Stimulated activated CD8-positive, alpha-beta memory T cell treated with anti-CD3 and anti-CD28 coated beads, Interleukin-12 subunit alpha, Interleukin-12 subunit beta, amount 100 ng/mL, for 1 hour (primary cell): ENCODE measurements around the gene GARIN5B.

Source experiments
- DNase-seq: peaks from one replicate; pipeline ENCODE4 v3.0.0-alpha.2; 2020; ENCODE audit warnings: low read depth

The GARIN5B gene

DNA sequence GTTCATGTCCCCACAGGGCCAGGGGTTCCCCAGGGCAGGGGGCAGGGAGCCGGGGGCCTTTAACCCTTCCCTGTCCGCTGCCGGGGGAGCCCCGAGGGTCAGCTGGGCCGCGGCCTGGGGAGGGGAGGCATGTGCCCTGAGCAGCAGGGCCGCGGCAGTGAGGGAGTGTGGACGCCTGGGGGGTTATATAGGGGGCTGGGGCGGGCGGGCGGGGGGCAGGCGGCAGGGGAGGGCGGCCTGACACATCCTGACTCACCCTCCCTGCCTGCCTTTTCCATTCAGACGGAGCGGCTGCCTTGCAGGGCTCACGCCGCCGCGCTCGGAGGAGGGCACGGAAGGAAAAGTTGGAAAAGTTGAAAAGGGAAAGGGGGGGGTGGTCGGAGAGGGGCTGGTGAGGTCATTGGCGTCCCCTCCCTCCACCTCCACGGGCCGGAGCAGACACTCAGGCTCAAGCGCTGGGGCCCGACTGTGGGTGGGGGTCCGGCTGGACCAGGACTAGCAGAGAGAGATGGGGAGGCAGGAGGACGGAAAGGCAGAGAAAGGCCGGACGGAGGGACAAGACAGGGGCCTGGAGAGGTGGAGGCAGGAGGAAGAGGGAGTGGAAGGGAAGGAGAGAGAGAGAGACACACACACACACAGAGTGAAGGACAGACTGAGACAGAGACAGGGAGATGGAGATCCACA lies 7.4 kb upstream of the GARIN5B start, which contains the start of gene IL11:
IL11 (minus strand) TSS at position 159 of the 684 bp plus-strand sequence; CDS start at position 6, 153 bp downstream.
- DNase-seq, result no peak

- DNase-seq, result no peak
Measured at GRCh38 chr19:55369653-55370304, 6.7 kb upstream of the GARIN5B start.

GRCh38 chr19:55368701-55369563 lies 5.9 kb upstream of the GARIN5B start:
- DNase-seq, result no peak

DNA sequence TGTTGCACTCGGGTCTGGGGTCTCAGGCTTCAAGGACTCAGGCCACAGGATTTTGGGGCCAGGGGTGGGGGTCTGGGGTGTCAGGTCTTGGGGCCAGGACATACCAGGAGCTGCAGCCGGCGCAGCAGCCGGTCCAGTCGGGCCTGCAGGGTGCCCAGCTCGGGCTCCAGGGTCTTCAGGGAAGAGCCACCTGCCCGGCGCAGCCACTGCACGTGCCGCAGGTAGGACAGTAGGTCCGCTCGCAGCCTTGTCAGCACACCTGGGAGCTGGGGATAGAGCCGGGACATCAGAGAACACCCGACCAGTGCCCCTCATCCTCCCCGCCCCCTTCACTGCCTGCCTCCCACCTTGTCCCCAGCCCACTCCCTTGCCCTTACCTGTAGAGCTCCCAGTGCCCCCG lies 5.0 kb upstream of the GARIN5B start:
- no peak for DNase-seq

DNA sequence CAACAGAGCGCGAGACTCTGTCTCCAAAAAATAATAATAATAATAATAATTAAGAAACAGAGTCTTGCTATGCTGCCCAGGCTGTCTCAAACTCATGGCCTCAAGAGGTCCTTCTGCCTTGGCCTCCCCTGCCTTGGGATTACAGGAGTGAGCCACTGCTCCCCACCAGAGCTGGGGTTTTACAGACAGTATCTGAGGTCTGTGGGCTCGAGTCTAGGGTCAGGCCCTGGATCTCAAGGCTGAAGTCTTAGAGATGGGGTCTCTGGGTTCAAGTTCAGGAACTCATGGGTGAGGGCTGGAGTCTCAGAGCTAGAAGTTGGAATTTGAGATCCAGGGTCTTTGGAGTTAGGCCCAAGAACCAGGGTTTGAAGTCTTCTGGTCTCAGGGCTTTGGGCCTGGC lies 3.7 kb upstream of the GARIN5B start:
- no peak for DNase-seq

DNA sequence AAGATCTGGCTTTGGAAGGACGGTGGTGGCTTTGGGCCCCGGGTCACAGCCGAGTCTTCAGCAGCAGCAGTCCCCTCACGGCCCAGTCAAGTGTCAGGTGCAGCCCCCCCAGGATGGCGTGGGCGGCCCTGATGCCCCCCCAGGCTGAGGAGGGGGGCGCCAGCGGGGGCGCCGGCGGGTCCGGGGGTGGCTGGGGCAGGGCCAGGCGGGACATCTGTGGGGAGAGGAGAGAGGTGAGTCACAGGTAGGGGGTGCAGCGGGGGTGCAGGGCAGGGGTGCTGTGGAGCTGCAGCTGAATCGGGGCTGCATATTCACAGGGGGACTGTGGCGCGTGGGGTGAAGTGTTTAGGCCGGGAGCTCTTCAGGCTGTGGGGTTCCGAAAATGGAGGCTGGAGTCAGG lies 2.9 kb upstream of the GARIN5B start:
- no peak for DNase-seq

GRCh38 chr19:55365245-55365644 lies 2.2 kb upstream of the GARIN5B start:
- DNase-seq, result no peak

DNA sequence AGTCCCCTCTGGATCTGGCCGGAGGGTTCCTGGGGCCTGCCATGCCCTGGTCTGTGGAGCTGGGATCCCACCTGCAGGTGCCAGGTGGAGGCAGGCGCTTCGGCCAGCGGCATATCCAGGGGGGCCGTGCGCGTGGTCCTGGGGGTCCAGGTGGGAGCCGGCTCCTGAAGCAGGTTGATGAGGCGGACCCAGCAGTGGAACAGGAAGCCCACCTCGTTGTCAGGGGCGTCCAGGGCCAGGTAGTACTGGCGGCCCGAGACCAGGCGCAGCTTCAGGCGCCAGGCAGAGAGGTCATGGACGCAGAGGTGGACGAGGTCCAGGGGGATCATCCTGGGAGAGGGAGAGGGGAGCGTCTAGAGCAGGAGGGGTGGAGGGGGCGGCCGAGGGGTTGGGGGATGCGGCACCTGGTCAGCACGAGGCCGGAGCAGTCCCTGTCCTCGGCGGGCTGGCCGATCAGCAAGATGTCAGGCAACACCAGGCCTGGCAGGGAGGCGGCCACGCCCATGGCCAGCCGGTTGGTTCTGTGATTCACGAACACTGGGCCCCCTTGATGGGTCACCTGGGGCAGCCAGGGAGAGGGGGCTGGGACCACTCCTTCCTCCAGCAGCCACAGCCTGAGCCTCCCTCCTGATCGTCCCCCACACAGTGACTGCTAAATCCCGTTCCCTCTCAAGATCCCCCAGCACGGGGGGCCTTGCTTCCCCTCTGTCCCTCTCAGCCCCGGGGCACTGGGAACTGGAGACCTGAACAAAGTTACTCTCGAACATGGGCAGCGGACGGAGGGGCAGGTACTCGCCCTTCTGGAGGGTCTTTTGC lies 678 bp downstream of the GARIN5B start:
- no peak for DNase-seq

- no peak for DNase-seq
Measured at GRCh38 chr19:55360902-55361301, 2.2 kb downstream of the GARIN5B start.

- DNase-seq, result no peak
Measured at GRCh38 chr19:55358943-55359908, 3.8 kb downstream of the GARIN5B start.

DNA sequence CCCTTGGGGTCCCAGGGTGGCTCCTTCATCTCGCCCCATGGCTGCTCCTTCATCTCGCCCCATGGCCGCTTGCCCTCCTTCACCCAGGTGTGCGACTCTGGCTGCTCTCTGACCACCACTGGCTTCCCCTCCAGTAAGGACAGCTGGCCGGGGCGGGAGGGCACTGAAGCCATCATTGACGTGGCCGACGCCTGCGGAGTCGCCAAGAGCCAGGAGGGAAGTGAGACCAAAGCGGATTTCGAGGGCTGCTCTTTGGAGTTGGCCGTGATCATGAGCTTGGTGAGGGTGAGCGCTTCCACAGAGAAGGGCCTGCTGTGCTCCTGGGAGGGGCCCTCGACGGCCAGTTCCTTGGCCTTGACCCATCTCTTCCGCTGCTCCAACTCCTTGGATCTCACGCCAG lies 4.6 kb downstream of the GARIN5B start:
- DNase-seq, result no peak

DNA sequence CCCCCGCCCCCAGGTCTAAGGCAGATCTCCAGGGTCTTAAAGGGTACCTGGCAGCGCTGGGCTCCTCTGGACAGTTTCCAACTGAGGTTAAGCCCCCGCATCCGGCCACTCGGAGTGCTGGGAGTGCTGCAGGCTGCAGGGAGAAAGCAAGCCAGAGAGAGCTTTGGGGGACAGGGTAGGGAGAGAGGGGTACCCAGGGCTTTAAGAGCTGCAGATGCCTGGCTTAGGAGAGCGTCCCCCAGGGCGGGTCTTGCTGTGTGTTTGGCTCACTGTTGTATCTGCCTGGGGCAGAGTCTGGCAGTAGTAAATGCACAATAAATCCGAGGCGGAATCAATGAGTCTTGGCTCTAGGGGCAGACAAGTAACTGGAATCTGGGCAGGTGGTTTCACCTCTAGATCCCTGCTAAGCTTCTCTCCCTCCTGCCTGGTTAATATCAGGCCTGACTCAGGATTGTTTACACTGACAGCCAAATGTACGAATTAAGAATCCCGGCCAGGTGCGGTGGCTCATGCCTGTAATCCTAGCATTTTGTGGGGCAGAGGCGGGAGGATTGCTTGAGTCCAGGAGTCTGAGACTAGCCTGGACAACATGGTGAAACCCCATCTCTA lies 7.7 kb downstream of the GARIN5B start:
- DNase-seq, result no peak

GRCh38 chr19:55354698-55355212 lies 8.3 kb downstream of the GARIN5B start, which contains the start of gene COX6B2:
Gene COX6B2, minus strand, starts transcription at chr19:55354719. Its CDS starts 198 bp downstream, at chr19:55354521.
- no peak for DNase-seq

DNA sequence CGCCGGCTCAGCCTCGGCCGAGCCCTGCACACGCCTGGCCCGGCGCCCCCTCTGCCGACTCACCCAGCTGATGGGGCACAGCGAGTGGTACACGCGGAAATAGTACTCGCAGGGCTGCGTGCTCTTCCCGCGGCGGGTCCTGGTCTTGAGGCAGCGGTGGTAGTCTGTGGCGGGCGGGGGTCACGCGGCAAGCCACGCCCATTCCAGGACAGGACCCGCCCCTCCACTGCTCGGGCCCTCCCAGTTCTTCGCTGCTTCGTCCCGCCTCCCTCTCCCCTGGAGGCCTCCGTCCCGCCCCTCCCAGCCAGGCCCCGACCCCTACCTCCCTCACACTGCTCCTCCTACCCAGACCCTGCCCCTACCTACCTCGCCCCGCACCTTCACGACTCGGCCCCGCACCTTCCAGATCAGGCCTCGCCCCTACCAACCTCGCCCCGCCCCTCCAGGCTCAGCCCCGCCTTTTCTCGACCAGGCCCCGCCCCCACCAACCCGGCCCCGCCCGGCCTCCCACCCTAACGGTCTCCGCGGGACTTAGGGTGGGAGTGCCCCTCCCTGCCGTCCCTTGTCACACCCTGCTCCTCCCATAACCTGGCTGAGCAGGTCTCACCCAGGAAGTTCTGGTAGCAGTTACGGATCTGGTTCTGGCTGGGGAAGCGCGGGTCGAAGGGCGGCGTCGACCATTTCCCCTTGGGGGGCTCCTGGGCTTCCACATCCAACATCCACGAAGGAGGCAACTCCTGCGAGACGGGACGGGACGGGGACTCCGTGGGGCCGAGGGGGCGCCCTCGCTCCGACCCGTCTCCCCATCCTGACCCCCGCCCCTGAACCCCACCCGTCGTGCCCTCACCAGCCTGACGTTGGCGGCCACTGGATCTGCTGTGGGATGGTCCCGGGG lies 9.0 kb downstream of the GARIN5B start:
- DNase-seq, result peak; percentile 33

GRCh38 chr19:55353356-55353802 lies 9.7 kb downstream of the GARIN5B start:
- no peak for DNase-seq

- DNase-seq, result no peak
Measured at GRCh38 chr19:55352549-55353145, 10.4 kb downstream of the GARIN5B start.

DNA sequence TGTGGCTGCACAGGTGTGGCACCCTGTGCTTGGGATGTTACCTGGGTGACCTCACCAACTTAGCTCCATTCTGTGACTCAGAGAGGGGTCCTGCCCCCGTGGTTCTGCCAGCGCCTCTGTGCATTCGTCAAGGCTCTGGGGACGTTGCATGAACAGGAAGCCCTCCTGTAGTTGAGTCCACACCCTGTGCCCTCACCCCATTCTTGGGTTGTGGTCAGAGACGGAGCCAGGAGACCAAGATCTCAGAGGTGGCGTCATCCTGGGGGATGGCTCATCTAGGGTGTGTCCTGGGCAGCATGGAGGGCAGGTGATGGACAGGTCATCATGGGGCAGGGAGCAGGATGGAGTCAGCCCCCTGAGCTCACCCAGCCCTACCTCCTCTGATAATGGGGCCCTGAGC lies 11.0 kb downstream of the GARIN5B start:
- DNase-seq, result no peak

DNA sequence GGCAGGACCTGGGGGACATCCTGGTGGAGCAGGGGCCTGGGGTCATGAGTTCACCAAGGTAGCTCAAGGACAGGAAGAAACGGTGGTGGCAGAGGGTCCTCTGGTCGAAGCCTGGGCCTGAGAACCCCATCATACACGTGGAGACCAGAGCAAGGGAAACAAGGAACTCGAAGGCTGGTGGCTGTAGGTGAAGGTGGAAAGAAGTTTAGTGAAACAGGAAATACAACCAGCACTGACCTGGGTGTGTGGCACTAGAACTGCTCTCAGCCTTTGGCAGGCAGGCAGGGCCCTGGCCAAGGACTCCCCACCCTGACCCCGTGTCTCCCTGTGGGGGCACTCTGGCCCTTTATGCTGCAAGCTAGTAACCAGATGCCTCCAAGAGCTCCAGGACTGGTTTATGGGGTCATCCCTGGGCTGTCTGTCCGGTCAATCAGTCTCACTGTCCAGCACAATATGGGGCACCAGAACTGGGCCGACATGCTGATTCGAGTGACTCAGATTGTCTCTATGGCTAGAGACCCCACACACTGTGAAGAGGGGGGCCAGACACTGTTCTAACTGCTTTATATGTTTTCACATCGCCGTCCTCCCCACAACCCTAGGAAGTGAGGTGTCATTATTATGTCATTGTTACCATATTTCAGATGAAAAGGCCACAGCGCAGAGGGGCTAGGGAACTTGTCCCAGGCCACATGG lies 12.3 kb downstream of the GARIN5B start:
- no peak for DNase-seq
